Left forelimb (tissue), 1 donor: Measurements from ENCODE around the gene SP2.

Source experiments
- DNase-seq: peaks from one replicate; pipeline ENCODE4 v3.0.0-alpha.2; 2018; ENCODE audit warnings: low spot score

SP2 gene

GRCh38 chr17:47895856-47896671 is at the start of gene SP2:
Gene SP2 (plus strand): TSS chr17:47896236. CDS start chr17:47896287, 51 bp downstream.
- peak; percentile 100 for DNase-seq

GRCh38 chr17:47846716-47847340 is 49.2 kb upstream of the SP2 start:
- no peak for DNase-seq

DNA sequence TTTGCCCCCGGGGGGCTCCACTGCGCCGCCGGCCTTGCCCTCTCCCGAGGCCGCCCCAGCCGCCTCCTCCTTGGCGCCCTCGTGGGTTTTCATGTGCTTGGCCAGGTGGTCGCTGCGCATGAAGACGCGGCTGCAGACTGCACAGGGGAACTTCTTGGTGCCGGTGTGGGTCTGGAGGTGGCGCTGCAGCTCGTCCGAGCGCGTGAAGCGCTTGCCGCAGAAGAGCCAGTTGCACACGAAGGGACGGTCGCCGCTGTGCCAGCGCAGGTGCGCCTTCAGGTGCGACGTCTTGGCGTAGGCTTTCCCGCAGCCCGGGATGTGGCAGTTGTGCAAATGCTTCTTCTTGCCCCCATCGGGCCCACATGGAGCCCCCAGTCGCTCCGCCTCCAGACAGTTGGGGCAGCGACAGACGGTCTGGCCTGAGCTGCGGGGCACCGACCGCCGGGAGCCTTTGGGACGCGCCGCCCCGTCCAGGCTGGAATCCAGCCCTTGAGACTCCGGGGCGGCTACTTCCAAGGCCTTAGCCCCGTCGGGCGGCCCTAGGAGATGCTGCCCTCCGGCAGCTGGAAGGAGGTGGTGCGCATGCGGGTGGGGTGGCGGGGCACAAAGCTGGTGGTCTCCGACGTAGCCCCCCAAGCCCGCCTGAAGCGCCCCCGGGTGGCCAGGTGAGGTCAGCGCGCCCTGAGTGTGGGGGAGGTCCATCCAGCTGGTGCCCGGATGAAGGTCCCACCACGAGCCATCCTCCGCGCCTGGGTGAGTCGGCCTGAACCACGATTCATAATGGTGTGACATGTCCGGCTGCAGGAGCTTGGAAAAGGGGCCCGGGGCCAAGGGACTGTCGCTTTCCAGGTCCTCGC is 48.5 kb upstream of the SP2 start:
- no peak for DNase-seq

GRCh38 chr17:47848198-47848513 is 47.9 kb upstream of the SP2 start:
- DNase-seq, result no peak

- DNase-seq, result no peak
Observed at GRCh38 chr17:47850373-47850691, 45.7 kb upstream of the SP2 start.

DNA sequence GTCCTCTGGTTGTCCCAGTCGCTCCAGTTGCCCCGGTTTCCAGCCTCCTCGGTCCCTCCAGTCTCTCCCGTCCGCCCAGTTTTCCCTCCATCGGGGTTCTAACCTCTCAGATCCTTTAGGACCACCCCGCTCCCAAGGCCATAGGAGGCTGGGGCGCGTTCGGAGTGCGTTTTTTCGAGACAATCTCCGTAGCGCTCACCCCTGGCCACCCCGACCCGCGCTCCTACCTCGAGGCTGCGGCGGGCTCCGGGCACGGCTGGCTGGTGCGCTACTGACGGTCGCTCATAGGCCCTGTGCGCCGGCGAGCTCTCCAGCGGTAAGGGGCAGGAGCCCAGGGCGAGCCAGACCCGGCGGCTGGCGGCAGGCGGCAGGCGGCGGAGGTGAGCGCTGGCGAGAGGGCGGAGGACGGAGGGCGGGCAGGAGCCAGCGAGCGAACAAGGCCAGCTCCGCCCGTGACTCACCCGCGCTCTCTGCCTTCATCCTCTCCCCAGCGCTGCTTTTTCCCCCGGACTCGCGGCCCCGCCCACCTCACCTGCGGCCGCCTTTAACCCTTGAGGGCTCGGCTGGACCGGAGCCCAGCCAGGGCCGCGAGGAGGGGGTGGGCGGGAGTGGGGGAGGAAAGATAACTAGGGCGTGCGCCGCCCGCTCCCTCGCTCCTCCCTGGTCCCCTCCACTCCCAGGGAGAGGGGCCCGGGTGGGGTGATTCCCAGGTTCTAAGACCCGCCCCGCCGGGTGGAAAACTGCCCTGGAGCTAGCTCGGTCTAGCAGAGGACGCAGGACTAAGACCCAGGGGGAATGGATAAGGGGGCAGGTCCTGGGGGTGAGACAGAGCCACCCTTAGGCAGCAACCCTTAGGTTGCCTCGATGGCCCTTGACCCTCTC is 45.1 kb upstream of the SP2 start, which contains the start of gene SP6:
Gene SP6, minus strand, starts transcription at position 472 of the 882 bp plus-strand sequence. CDS start 2,734 bp downstream, outside the sequence.
- no peak for DNase-seq

DNA sequence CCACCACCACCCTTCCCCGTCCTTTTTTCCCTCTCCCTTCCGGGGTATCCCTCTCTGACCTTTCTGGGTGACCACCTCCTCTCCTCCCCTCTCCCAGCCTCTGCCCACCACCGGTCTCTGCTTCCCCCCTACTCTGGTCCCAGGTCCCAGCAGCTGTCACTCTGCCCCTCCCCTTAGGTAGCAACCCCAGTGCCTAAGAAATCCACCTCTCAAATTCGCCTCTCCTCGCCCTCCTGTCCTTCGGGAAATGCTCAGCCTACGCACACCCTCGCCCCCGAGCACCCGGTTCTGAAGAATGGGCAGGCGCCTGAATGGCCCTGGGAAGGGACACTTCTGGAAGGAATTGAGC is 44.3 kb upstream of the SP2 start:
- DNase-seq, result no peak

GRCh38 chr17:47852113-47852949 is 43.7 kb upstream of the SP2 start:
- no peak for DNase-seq

DNA sequence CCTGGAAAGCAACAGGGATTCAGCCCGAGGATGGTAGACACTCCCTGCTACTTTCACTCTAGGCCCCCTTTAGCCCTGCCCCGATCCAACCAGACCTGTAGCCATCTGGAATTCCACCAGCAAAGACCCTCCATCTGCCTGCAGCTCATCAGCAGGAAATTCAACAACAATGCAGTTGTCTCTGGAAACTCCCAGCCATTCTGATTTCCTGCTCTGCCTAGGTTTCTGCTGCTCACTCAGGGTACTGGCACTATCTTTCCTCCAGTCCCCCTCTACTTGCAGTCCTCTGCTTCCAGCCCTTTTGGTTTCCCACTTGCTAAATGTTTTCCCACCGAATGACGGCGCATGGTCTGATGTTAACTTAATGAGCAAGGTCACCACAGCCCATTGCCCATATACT is 42.4 kb upstream of the SP2 start:
- DNase-seq, result no peak

DNA sequence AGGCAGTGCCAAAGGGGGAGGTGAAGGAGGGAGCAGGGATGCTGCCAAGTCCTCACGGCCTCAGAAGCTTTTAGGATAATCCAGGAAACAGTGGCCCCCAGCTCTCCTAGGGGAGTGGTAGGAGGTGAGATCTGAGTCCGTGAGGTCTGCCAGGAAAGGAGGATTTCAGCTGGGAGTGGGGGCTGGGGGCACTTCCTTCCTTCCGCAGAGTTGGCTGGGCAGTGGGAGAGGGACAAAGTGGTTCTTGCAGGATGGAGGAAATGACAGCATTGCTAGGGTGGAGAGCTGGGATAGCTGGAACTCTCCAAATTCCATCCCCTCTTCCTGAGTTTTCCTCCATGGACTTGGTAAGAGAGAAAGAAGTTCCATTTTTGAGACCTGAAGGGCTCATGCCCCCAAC is 40.3 kb upstream of the SP2 start:
- DNase-seq, result no peak

DNA sequence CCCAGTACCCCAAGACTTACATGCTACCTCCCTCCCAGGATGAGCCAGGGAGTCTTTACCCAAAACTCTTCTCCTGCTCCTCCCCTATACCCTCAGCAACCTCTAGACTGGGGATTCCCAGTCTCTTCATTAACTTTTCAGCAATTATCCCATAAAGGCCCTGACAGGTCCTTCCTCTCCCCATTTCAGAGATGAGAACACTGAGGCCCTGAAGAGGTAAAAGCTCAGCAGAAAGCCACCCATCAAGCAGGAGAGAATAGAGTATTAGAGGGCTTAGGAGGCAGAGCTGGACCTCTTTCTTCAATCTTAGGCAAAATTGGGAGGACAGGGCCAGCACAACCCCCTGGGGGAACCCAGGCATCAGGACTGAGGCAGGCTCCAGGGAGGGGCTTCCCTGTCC is 39.2 kb upstream of the SP2 start:
- no peak for DNase-seq

DNA sequence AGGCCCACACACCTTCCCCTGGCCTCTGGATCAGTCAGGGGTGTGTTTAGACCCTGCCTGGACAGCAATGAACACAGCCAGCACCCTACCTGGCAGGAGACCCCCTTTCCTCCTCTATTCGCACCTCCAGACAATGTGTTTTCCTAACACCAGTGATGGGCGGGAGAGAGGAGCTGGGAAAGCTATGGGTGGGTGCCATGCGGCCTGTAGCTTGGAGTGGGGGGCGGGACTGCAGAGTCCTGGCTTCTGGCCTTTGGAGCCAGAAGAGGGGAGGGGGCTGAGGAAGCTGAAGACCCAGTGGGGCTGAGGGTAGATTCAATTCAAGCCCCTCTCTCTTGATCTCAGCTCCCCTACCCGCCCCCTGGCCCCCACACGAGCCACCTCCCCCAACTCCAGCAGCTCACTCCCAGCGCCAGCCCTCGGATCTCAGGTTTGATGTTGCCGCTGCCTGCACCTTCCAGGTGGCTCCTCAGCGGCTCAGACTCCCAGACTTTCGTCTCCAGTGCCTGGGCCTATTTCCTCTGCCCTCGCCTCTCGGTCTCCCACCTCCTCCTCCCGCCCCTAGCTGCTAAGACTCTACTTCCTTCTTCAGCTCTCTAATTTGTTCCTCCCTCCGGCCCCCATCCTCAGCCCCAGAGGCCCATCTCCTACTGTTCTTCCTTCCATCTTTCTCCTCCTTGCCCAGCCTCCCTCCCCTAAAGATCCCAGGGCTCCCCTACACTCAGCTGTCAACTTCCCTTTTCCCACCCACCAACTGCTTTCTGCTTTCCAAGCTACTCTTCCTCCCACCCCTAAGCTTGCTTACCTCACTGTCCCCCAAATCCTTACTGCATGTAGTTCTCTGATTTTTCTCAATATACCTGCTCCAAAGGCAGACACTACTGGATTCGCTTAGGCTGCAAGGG is 38.2 kb upstream of the SP2 start:
- no peak for DNase-seq

DNA sequence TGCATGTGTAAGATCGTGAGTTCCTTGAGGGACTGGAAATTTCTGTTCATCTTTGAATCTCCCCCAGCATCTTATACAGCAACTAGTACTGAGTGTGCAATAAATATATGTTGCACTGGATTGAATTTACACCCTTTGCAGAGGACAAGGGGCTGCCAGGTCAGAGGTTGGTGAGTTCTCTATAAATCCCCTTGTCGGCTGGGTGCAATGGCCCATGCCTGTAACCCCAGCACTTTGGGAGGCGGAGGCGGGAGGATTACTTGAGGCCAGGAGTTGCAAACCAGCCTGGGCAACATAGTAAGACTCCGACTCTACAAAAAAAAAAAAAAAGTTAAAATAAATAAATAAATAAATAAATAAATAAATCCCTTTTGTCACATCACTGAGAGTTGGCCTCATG is 35.6 kb upstream of the SP2 start:
- DNase-seq, result no peak

DNA sequence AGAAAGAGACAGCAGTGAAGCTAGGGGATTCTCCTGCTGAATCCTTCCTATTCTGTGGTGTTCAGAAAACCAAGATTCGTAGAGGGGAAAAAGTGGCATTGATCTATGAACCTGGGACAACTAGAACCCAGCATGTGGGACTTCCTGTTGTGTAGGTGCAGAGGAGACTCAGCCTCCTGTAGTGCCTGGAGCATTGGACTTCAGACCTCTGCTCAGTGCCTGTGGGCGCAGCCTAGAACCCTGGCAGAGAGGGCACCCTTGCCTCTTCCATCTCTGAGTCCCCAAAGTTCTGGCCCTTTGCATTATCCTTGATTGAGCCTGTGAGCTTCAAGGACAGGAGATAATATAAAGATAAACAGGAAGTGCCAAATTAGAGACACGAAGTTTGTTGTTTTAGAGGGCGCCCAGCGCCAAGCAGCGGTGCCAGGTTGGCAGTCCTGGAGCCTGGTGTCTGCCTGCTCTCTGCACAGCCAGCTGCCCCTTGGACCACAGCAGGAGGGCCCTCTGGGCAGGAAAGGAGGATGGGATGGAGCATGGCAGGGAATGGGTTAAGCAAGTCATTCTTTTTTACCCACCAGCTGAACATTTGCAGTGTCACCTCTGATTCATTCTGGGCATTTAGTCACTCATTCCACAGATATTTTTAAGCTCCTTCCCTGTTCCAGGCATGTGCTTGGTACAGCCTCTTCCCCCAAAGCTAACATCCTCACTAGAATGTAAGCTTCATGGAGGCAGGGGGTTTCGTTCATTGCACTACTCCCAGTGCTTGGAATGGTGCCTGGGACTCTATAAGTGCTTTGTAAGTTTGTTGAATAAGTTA is 33.2 kb upstream of the SP2 start:
- no peak for DNase-seq

DNA sequence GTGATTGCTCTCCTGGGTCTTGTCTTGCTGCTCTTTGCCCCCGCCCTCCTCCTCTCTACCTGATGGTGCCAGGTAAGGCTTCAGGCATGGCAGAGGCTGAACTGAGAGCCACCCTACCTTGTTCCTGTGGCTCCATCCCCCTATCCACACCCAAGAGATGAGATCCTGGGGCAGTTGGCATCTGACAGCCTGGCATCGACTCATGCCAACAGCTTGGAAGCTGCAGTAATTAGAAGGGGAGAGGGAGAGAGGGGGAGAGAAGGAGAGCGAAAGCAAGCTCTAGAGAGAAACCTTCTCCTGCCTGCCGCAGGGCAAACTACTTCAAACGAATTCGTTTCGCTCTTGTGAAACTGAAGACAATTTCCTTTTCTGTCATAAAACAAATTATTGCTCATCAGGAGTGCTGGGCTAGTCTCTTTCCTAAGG is 31.2 kb upstream of the SP2 start:
- no peak for DNase-seq

GRCh38 chr17:47866941-47867340 is 29.1 kb upstream of the SP2 start:
- DNase-seq, result no peak

DNA sequence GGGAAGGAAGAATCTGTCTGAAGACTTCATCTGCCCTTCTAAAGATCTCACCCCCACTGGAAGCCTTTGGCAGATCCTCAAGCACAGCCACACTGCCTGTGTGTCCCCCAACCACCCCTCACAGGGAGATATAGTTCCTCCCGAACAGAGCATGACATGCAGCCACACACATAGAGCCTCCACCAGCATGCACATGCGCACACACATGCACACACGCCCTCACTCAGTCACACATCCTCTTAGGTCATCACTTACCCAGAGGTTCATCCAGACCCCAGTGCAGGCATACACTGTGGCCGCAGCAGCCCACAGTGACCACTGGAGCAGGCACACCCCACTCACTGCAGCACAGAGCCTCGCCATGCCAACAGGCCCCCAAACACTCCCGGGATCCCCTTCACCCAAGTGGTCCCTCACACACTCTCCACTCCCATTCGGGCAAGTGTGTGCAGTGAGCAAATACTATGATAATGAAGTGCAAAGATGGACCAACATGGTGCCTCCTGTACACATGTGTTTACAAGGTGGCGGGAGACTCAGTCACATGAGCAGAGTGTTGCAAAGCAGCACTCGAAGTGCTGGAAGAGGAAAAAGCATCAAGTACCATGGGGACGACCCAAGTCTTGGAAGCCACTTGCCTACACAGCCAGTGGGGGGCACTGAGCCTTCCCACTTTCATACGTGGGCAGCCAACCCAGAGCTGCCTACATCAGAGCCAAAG is 28.1 kb upstream of the SP2 start:
- no peak for DNase-seq

GRCh38 chr17:47869114-47869513 is 26.9 kb upstream of the SP2 start:
- DNase-seq, result no peak
